DMS114 treated with DMSO at 0.1 percent for 48 hours (cell line): Measurements from ENCODE around the gene MGAT3.
"Not testable (repeated sequence)": the region's sequence is repeated elsewhere in the genome, so short reads cannot be mapped to it uniquely, and the experiment has no call there.

ENCODE experiments used
- DNase-seq: peaks from one replicate; lab custom pipeline; 2025; ENCODE audit not compliant: unreplicated experiment; lab: John Stamatoyannopoulos, UW

Gene MGAT3, protein sequence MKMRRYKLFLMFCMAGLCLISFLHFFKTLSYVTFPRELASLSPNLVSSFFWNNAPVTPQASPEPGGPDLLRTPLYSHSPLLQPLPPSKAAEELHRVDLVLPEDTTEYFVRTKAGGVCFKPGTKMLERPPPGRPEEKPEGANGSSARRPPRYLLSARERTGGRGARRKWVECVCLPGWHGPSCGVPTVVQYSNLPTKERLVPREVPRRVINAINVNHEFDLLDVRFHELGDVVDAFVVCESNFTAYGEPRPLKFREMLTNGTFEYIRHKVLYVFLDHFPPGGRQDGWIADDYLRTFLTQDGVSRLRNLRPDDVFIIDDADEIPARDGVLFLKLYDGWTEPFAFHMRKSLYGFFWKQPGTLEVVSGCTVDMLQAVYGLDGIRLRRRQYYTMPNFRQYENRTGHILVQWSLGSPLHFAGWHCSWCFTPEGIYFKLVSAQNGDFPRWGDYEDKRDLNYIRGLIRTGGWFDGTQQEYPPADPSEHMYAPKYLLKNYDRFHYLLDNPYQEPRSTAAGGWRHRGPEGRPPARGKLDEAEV

DNA sequence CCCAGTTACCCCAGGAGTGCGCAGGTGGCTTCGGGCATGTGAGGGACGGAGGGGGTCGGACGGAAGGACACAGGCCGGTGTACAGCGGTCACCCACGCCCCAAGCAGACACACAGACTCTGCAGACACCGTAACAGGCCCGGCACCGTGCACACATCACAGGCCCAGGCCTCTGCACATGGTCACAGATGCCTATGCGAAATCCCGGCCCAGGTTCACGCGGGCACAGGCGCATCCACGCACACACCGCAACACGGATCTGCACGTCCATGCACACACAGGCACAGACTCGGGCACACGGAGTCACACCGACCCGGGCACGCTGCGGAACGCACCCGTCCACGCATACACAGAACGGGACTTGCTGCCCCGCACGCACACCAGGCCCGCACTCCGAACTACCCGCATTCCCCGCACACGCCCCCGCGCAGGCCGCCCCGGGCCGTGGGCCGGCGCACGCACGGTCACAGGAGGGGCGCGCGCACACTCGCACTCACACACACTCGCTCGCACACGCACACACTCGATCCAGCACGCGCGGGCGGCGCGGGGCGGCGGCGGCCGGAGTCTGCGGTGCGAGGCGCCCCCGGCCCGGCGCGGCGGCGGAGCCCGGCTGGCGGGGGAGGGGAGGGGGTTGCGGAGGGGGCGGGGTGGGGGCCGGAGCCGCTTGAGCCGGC lies at the start of gene MGAT3:
Gene MGAT3 (plus strand): TSS at position 491 of the 676 bp plus-strand sequence. CDS start 30,336 bp downstream, outside the sequence.
- DNase-seq = no peak

DNA sequence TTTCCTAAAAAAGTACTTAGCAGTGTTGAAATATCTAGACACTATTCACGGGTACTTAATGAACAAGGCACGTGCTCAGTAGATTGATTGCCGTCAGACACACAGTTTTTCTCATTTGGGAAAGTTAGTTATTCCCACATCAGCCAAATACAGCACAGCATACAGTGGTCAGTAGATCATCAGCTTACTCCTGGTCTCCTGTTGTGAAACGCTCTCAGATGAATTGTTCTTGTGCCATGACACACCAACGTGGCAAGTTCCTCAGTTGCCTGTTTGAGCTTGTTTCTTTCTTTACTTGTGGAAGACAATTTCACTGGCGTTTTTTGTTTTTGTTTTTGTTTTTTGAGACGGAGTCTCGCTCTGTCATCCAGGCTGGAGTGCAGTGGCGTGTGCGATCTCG lies 48.6 kb upstream of the MGAT3 start:
- no peak for DNase-seq

DNA sequence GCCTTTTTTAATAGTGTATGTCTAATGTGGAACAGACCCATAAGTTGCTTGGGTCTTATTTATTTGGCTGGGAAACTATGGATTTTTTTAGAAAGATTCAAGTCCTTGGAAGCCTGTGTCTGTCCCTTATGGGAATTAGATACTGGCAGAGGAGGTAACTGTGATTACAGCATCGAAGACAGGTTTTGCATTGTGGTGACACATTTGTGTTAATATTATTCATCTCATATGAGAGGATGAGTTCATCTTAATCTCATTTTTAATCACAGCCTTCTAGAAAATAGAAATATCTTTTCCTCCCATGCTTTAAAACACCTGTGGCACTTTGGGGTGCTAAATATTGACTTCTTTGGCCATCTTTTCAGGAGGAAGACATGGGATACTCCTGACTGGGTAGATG lies 48.0 kb upstream of the MGAT3 start:
- DNase-seq = no peak

DNA sequence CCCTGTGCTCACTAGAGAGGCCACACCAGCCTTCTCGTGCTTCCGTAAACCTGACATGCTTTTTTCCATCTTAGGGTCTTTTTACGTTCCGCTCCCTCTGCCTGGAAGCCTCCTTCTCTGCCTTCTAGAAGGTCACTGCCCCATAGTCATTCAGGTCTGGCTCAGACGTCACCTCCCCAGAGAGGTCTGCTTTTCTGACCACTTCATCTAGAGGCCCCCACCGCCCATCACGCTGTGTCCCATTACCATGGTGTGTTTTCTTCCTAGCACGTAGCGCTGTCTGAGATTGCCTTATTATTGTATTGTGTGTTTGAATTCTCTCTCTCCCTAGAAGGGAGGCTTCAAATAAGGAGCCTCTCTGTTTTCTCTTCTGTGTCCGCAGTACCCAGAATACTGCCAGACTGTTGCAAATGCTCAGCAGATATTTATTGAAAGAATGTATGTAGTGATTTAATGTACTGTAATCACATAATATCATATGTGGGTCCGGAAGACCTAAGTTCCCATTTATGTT lies 47.2 kb upstream of the MGAT3 start:
- DNase-seq = no peak

DNA sequence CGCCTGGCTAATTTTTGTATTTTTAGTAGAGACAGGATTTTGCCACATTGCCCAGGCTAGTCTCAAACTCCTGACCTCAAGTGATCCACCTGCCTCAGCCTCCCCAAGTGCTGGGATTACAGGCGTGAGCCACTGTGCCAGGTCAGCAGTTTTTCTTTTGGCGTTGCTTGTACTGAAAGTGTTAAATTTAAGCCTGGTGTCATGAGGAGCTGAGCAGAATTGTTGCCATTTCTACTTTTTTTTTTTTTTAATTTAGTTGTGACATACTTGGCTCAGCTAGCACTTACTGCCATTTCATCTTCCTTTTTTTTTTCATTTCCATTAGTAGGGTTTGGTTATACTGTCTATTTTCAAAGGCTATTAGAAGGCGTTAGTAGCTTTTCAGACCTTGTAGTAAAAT lies 46.5 kb upstream of the MGAT3 start:
- no peak for DNase-seq

DNA sequence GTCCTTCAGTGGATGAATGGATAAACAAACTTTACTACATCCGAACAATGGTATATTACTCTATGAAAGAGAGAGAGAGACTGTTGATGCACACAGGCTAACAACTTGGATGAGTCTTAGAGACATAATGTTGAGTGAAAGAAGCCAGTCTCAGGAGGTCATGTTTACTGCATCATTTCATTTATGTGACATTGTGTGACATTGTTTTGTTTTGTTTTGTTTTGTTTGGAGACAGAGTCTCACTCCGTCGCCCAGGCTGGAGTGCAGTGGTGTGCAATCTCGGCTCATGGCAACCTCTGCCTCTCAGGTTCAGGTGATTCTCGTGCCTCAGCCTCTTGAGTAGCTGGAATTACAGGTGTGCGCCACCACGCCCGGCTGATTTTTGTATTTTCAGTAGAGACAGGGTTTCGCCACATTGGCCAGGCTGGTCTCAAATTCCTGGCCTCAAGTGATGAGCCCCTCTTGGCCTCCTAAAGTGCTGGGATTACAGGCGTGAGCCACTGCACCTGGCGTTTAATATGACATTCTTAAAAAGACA lies 44.9 kb upstream of the MGAT3 start:
- DNase-seq = not testable (repeated sequence)

DNA sequence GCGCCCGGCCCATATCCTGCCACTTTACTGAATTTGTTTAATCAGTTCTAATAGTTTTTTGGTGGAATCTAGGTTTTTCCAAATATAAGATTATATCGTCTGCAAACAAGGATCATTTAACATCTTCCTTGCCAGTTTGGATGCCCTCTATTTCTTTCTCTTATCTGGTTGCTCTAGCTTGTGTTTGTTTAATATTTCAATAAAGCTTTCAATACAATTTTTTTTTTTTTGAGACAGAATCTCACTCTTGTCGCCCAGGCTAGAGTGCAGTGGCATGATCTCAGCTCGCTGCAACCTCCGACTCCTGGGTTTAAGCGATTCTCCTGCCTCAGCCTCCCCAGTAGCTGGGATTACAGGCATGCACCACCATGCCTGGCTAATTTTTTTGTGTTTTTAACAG lies 43.6 kb upstream of the MGAT3 start:
- not testable (repeated sequence) for DNase-seq

DNA sequence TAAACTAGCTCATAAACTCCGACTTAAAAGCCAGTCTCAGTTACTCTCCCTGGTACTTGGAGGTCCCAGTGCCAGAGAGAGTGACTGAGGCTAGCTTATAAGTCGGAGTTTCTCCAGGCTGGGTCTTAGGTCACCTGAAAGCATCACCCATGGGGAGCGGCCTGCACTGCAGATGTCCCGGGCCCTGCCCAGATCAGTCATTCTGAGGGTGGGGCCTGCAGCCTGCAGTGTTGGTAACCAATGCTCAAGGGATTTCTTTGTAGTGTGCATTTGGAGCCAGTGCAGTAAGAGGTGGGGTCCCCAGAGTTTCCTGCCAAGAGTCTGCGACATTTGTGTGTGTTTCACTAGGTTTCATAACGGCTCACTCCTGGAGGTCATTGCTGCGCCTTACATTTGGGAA lies 42.4 kb upstream of the MGAT3 start:
- no peak for DNase-seq

DNA sequence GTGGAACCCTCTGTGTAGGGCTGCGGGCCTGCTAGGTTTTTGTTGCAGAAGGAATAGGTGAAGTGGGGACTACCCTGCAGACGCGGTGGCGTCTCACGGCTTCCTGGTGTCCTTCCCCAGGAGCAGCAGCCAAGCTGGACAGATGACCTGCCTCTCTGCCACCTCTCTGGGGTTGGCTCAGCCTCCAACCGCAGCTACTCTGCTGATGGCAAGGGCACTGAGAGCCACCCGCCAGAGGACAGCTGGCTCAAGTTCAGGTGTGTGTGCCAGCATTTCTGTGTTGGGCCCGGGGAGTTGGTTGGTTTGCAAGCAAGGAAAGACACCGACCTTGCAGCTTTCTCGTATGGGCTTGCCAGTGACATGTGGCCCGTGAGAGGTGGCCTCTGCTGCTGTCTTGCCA lies 41.9 kb upstream of the MGAT3 start:
- DNase-seq = no peak

DNA sequence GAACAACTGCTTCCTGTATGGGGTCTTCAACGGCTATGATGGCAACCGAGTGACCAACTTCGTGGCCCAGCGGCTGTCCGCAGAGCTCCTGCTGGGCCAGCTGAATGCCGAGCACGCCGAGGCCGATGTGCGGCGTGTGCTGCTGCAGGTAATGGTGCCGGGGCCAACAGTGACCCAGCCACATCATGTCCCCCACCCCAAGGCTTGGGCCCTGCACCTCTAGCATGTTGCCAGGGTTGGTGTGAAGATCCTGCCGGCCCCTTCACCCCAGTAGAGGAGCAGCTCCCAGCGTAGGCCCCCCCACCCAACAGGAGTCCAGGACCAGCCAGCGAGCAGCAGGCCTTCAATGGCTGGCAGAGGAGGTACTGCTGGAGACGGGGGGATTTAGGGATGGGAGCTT lies 41.3 kb upstream of the MGAT3 start:
- DNase-seq = no peak

DNA sequence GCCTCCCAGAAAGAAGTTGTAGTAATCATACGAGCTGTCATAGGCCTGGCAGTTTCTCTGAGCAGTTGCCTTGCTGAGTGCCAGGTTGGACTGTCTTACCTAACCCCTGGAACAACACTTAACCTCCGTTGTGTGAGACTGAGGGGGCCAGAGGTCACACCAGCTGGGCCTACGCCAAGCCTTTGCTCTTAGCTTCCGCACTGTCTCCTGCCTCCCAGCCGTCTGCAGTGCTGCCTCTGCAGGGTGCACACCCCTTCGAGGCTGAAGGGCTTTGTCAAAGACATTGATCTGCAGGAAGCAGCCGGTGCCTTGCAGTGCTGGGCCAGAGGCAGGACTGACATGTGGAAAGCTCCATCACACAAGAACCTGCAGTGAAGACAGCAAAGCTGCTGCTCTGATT lies 40.5 kb upstream of the MGAT3 start:
- DNase-seq = no peak

DNA sequence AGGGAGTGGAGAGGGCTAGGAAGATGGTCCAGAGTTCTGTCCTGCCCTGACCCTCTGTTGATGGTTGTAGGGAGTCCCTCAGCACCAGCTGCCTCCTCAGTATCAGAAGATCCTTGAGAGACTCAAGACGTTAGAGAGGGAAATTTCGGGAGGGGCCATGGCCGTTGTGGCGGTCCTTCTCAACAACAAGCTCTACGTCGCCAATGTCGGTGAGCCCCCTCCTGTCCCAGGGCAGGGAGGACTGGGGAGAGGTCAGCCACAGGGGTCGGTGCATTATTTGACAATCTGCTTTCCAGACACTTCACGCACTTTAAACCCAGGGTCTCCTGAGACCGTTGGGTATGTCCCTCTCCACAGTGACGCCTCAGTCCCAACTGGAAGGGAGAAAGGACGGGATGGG lies 39.2 kb upstream of the MGAT3 start:
- DNase-seq = no peak

DNA sequence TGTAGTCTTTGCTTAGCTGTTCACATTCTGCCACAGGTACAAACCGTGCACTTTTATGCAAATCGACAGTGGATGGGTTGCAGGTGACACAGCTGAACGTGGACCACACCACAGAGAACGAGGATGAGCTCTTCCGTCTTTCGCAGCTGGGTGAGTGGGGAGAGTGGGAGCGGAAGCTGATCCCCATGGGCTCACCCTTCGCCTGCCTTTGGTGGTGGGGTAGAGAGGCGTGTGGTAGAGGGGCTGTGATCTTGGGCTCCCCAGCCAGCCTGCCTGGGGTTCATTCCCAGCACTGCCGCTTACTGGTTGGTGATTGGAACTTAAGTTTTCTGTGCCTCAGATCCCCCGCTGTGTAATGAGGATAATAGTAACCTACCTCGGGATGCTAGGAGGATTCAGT lies 38.1 kb upstream of the MGAT3 start:
- DNase-seq = no peak

DNA sequence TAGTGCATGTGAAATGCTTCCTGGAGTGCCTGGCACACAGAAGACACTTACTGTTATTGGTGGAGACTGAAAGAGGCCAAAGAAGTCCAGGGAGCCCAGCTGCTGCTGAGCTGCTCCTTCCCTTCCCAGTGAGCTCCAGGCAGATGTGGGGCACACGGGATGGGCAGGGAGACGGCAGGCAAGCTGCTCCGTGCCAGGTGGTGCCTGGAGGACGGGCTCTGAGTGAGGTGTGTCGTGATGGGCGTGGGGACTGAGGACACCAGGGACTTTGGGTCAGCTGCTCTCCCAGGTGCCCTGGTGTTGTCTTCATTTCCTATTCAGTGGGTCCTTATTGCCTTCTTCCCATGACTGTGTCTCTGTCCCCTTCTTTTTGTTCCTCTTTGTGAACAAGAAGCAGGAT lies 37.7 kb upstream of the MGAT3 start:
- DNase-seq = no peak

DNA sequence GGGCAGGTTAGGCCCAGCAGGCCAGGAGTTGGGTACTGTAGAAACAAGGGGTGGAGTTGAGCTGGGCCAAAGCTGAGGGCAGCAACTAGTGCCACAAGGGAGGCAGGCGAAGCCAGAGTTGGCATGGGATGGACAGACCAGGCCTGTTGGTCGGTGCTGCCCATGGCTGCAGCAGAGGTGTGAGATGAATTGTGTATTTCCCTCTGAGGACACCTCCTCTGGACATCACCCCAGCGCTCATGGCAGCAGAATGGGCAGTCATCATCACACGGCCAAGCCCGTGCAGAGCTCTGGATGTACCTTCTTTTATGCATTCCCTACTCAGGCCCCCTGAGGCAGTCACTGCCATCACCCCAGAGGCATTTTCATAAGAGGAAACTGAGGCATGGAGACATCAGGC lies 36.9 kb upstream of the MGAT3 start:
- no peak for DNase-seq

DNA sequence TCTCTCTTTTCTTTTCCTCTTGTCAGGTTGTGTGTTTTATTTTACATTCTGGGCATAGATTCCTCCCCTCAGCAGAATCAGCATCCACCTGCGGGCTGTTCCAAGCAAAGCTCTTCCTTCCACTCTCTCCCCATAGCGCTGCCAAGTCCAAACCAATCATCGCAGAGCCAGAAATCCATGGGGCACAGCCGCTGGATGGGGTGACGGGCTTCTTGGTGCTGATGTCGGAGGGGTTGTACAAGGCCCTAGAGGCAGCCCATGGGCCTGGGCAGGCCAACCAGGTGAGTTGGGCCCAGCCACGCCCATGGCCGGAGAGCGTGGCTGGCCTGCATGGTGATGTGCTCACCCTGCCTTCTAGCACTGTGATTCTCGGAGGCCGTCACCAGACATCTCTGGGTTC lies 35.1 kb upstream of the MGAT3 start:
- DNase-seq = no peak

DNA sequence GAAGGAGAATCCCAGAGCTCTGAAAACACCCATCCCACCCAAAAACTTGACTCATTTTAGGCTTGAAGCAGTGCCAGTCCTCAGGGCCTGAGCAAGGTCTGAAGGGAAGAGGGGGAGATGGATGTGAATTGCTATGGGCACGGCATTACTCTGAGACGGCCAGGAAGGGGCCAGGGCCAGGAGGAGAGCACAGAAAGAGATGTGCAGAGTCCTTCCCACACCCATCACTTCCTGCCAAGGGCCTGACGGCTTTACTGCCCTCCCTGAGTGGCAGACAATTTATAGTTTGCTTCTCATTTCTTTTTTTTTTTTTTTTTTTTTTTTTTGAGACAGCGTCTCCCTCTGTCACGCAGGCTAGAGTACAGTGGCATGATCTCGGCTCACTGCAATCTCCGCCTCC lies 34.7 kb upstream of the MGAT3 start:
- no peak for DNase-seq

DNA sequence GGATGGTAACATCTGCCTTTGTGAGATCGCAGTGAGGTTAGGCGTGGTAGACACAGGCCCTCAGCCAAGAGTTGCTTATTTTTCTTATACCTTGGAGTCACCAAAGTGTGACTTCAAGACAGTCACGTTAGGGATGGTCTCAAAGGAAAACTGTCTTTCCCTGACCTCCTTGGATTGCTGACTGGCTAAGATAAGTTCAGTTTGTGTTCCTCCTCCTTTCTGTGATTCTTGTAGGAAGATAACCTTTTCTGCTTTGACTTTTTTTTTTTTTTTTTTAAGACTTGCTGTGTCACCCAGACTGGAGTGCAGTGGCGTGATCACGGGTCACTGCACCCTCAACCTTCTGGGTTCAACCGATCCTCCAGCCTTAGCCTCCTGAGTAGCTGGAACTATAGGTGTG lies 34.1 kb upstream of the MGAT3 start:
- DNase-seq = no peak

DNA sequence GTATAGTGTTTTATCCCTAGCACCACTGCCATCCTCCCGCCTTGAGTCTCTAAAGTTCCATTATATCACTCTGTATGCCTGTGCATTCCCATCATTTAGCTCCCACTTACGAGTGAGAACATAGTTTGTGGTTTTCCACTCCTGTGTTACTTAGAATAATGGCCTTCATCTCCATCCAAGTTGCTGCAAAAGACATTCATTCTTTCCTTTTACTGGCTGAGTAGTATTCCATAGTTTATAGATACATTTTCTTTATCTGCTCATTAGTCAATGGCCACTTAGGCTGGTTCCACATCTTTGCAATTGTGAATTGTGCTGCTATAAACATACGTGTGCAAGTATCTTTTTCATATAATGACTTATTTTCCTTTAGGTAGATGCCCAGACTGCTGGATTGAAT lies 32.8 kb upstream of the MGAT3 start:
- no peak for DNase-seq

DNA sequence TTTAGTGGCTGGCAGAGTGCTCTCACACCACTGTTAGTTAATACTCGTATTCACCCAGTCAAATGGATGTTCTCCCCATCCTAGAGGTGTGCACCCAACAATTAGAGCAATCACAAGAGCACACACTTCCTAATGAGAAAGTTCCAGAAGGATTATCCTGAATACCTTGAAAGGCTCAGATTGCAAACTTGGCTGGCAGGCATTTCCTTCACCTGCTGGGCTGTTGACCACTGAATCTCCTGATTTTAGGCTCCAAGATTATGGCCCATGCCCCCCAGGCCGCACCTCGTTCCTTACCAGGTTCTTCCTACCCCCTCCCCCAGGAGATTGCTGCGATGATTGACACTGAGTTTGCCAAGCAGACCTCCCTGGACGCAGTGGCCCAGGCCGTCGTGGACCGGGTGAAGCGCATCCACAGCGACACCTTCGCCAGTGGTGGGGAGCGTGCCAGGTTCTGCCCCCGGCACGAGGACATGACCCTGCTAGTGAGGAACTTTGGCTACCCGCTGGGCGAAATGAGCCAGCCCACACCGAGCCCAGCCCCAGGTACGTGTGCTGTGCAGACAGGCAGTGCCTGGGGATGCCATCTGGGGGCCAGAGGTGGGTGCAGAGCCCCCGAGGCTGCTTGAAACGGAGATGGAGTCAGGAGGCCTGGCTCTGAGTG lies 30.3 kb upstream of the MGAT3 start:
- no peak for DNase-seq
